NB4 (cell line): ENCODE results near the gene TLR5.

ENCODE experiments used
- DNase-seq: peaks from one replicate; pipeline ENCODE4 v3.0.0; 2010; ENCODE audit warnings: low read depth
- H3K4me3 ChIP-seq: one replicate; pipeline ENCODE4 v1.5.1; 2011; ENCODE audit warnings: mild to moderate bottlenecking, low read depth, low read length, moderate library complexity
- MYC ChIP-seq: IDR thresholded peaks from 2 replicates; pipeline ENCODE4 v1.6.1; 2011; ENCODE audit warnings: low read depth, low read length
- POLR2A ChIP-seq: IDR thresholded peaks from 2 replicates; pipeline ENCODE4 v1.6.1; 2011; ENCODE audit warnings: mild to moderate bottlenecking; ENCODE audit not compliant: insufficient read length; ENCODE audit errors: extremely low read depth
- TF ChIP-seq, protein P1 (sequence below): IDR thresholded peaks from 2 replicates; pipeline ENCODE4 v1.6.1; 2011; ENCODE audit warnings: low read depth, low read length
- TF ChIP-seq, protein P2 (sequence below): IDR thresholded peaks from one replicate; pipeline ENCODE4 v1.5.1; 2012; ENCODE audit warnings: low read depth, low read length

The TLR5 gene, protein sequence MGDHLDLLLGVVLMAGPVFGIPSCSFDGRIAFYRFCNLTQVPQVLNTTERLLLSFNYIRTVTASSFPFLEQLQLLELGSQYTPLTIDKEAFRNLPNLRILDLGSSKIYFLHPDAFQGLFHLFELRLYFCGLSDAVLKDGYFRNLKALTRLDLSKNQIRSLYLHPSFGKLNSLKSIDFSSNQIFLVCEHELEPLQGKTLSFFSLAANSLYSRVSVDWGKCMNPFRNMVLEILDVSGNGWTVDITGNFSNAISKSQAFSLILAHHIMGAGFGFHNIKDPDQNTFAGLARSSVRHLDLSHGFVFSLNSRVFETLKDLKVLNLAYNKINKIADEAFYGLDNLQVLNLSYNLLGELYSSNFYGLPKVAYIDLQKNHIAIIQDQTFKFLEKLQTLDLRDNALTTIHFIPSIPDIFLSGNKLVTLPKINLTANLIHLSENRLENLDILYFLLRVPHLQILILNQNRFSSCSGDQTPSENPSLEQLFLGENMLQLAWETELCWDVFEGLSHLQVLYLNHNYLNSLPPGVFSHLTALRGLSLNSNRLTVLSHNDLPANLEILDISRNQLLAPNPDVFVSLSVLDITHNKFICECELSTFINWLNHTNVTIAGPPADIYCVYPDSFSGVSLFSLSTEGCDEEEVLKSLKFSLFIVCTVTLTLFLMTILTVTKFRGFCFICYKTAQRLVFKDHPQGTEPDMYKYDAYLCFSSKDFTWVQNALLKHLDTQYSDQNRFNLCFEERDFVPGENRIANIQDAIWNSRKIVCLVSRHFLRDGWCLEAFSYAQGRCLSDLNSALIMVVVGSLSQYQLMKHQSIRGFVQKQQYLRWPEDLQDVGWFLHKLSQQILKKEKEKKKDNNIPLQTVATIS

DNA sequence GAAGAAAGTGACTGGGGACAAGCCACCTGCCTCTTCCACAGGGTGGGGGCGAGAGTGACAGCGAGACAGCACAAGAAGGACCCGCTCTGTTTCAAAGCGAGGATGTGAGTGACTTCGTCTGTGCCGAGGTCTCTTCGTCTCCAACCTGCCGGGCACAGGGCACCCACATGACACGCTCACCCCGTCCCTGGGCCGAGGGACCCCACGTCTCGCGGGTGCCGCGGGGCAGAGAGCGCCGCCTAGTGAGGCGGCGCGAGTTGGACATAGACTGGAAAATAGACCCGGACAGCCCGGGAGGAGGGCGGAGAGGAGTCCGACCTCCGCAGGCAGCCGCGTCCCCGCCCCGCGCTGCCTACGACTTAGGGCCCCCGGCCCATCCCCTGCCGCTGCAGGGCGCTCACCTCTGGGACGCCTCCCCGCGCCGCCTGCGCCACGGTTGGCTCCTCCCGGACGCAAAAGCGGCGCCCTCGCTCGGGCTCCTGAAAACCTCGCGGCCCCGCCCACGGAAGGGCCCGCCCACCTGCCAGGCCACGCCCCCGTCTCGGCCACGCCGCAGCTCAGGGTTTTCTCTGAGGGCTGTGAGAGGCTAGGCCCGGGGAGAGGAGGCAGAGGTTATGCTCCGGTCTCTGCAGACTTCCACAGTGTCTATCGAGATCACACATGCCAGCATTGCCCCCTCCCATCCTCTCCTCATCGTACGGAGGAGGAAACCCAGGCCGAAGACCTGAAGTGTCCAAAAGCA, at the start of gene TLR5:
TLR5 (minus strand) TSS at position 454 of the 742 bp plus-strand sequence. CDS start 30,217 bp downstream, outside the sequence.
- TF ChIP-seq, protein P1, sequence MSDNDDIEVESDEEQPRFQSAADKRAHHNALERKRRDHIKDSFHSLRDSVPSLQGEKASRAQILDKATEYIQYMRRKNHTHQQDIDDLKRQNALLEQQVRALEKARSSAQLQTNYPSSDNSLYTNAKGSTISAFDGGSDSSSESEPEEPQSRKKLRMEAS: peak; percentile 23; the same call in 1 of the 2 replicates
- TF ChIP-seq, protein P2, sequence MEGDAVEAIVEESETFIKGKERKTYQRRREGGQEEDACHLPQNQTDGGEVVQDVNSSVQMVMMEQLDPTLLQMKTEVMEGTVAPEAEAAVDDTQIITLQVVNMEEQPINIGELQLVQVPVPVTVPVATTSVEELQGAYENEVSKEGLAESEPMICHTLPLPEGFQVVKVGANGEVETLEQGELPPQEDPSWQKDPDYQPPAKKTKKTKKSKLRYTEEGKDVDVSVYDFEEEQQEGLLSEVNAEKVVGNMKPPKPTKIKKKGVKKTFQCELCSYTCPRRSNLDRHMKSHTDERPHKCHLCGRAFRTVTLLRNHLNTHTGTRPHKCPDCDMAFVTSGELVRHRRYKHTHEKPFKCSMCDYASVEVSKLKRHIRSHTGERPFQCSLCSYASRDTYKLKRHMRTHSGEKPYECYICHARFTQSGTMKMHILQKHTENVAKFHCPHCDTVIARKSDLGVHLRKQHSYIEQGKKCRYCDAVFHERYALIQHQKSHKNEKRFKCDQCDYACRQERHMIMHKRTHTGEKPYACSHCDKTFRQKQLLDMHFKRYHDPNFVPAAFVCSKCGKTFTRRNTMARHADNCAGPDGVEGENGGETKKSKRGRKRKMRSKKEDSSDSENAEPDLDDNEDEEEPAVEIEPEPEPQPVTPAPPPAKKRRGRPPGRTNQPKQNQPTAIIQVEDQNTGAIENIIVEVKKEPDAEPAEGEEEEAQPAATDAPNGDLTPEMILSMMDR: peak; percentile 54
- TF ChIP-seq POLR2A: peak; percentile 57
- no peak for TF ChIP-seq MYC
- H3K4me3 ChIP-seq: peak within 1 kb of the TSS; percentile 33
- DNase-seq: peak; percentile 90

DNA sequence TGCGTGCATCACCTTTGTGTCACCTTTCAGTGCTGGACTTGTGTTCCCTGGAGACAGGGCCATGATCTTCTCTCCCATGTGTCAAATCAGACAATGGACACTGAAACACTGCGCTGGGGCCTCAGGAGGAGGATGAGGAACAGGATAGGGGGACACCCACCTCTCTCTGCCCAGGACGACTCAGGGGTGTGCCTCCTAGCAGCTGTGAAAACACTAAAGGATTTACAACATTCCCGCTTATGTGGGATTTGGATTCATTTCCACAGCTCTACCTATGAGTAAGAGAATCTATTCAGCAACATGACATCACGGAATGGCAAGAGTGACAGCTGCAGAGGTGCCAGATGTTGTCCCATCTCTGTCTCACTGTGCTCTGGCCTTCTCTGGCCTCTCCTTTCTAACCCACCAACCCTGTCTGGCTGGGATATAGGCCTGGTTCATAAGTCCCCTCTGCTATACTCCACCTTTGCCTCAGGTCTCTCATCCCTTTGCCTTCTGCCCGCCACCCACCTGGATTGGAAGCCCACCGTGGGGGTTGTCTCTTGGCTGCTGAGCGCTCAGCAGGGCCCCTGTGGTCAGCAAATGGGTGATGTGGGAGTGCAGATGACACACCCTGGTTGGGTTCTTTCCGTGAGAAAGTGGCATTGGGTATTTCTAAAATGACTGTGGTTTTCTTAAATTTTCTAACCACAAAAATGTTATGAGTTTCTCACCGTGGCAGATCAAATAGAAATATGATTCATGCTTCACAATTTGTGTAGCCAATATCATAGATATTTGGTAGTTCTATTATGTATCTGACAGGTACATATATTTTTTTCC, 47.1 kb upstream of the TLR5 start:
- TF ChIP-seq POLR2A (no peak), MYC (no peak)
- TF ChIP-seq, protein P1: no peak
- TF ChIP-seq, protein P2: no peak
- DNase-seq: peak; percentile 67
- no peak overlapping the region for H3K4me3 ChIP-seq

DNA sequence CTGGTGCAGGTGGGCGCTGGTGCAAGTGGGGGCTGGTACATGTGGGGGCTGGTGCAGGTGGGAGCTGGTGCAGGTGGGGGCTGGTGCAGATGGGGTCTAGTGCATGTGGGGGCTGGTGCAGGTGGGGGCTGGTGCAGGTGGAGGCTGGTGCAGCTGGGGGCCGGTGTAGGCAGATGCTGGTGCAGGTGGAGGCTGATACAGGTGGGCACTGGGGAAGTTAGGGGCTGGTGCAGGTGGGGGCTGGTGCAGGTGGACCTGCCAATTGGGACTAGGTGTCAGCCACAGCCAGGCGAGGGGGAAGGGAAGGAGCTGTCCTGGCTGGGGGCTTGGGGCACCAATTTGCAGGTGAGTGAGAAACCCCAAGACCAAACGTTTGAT, 46.5 kb upstream of the TLR5 start:
- H3K4me3 ChIP-seq: no peak overlapping the region
- no peak for TF ChIP-seq MYC
- TF ChIP-seq, protein P2: no peak
- DNase-seq: no peak

DNA sequence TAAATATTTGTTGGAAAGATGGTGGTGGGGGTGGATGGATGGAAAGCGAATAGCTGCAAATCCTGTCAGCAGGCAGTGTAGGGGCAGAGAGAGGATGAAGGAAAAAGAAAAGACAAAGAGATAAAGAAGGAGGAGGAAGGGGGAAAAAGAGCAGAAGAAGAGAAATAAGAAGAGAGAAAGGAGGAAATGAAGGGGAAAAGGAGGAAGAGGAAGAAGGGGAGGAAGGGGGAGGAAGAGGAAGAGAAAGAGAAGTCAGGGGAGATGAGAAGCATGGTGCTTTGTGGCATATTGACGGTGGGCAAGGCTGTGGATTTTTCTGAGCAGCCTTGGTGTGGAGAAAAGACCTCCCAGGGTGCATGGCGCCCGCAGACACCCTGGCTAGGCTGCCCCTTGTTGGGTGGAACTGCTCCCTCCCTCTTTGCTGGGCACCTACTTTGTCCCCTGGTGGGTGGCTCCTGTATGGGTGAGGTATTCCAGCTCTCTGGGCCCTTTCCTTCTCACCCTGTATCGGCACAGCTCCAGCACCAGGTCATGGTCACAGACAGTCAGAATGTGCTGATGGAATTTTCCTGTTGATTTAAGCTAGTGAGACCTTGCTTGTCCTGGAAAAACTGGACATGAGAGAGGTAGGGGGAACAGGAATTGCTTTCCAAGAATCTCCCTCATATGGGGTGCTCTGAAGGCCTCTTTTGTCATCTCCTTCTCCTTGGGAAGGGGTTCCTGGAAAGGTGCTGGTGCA, 45.7 kb upstream of the TLR5 start:
- no peak for DNase-seq

More for the DNA sequence above, 45.7 kb upstream of the TLR5 start:
- TF ChIP-seq MYC: no peak
- TF ChIP-seq, protein P1: no peak
- TF ChIP-seq POLR2A: no peak
- TF ChIP-seq, protein P2: no peak
- H3K4me3 ChIP-seq: no peak overlapping the region
